LNCAP (cell line): Measurements from ENCODE around the gene CCDC85C.

Source experiments
- CTCF ChIP-seq: fragments of 450-650 bp; IDR thresholded peaks from 2 replicates; pipeline ENCODE4 v1.5.1; 2017; ENCODE audit warnings: mild to moderate bottlenecking

Gene CCDC85C

GRCh38 chr14:99544991-99545390 lies 59.0 kb downstream of the CCDC85C start:
- no peak for TF ChIP-seq CTCF

GRCh38 chr14:99543985-99544384 lies 60.0 kb downstream of the CCDC85C start:
- TF ChIP-seq CTCF, result no peak

- no peak for TF ChIP-seq CTCF
These were observed 60.6 kb downstream of the CCDC85C start for GRCh38 chr14:99543370-99543769.

GRCh38 chr14:99542566-99542965 lies 61.4 kb downstream of the CCDC85C start:
- TF ChIP-seq CTCF, result no peak

- no peak for TF ChIP-seq CTCF
These were observed 62.1 kb downstream of the CCDC85C start for GRCh38 chr14:99541677-99542470.

GRCh38 chr14:99541211-99541610 lies 62.8 kb downstream of the CCDC85C start:
- no peak for TF ChIP-seq CTCF

- TF ChIP-seq CTCF, result no peak
These were observed 63.6 kb downstream of the CCDC85C start for GRCh38 chr14:99540196-99541032.
